H7 (cell line): ENCODE data around the gene SPIN1. TPM values are rescaled to one million over a fixed set of nuclear protein-coding genes. Genes with fewer than 3 reads are reported as not detected.

Source experiments
- DNase-seq: peaks from one replicate; pipeline ENCODE4 v3.0.0; 2012
- H3K27me3 ChIP-seq: 2 replicates; pipeline ENCODE4 v1.6.0; 2011; ENCODE audit warnings: mild to moderate bottlenecking, low read length; ENCODE audit not compliant: control insufficient read depth, insufficient read depth
- H3K36me3 ChIP-seq: replicated peaks from 2 replicates; pipeline ENCODE4 v1.5.1; 2011; ENCODE audit warnings: low read length; ENCODE audit not compliant: control insufficient read depth, insufficient read depth
- H3K4me3 ChIP-seq: 2 replicates; pipeline ENCODE4 v1.5.1; 2011; ENCODE audit warnings: low read depth, mild to moderate bottlenecking, control low read depth, low read length, moderate library complexity; ENCODE audit not compliant: insufficient read depth
- total RNA-seq: library from RNA; depleted of rRNA; stranded (reverse); fragments of >200 nt; shearing (Covaris generic); gene quantifications from 2 replicates; pipeline ENCODE4 v1.2.3, GENCODE V29; 2014

The SPIN1 gene
- total RNA-seq, 1 experiment from 2014 or later, result 73.2 TPM

- DNase-seq, result no peak
- Histone ChIP-seq H3K4me3 (no peak overlapping the region), H3K27me3 (no peaks in the 10 kb centered on the region), H3K36me3 (no peaks in the 10 kb centered on the region; the same call in 1 of the 2 replicates)
These were observed 11.7 kb downstream of the SPIN1 start for GRCh38 chr9:88399966-88400365.

- Histone ChIP-seq H3K27me3 (no peaks in the 10 kb centered on the region), H3K36me3 (no peaks in the 10 kb centered on the region; the same call in 1 of the 2 replicates), H3K4me3 (no peak overlapping the region)
- no peak for DNase-seq
These were observed 15.1 kb downstream of the SPIN1 start for GRCh38 chr9:88403340-88403739.

GRCh38 chr9:88406051-88406450 lies 17.8 kb downstream of the SPIN1 start:
- DNase-seq, result no peak
- Histone ChIP-seq H3K4me3 (no peak overlapping the region), H3K36me3 (no peaks in the 10 kb centered on the region), H3K27me3 (no peaks in the 10 kb centered on the region)

GRCh38 chr9:88411471-88411870 lies 23.2 kb downstream of the SPIN1 start:
- Histone ChIP-seq H3K4me3 (no peak overlapping the region), H3K36me3 (no peaks in the 10 kb centered on the region; the same call in 1 of the 2 replicates), H3K27me3 (no peaks in the 10 kb centered on the region)
- DNase-seq, result no peak

GRCh38 chr9:88414298-88414697 lies 26.1 kb downstream of the SPIN1 start:
- DNase-seq, result no peak
- no peak overlapping the region for H3K4me3 ChIP-seq
- H3K27me3 ChIP-seq, result no peaks in the 10 kb centered on the region
- no peaks in the 10 kb centered on the region; the same call in 1 of the 2 replicates for H3K36me3 ChIP-seq

- H3K27me3 ChIP-seq, result no peaks in the 10 kb centered on the region
- no peak overlapping the region for H3K4me3 ChIP-seq
- peaks cover 3% of the 10 kb centered on the region for H3K36me3 ChIP-seq
- DNase-seq, result no peak
These were observed 29.8 kb downstream of the SPIN1 start for GRCh38 chr9:88418025-88418424.

- H3K4me3 ChIP-seq, result no peak overlapping the region
- no peak for DNase-seq
- peaks cover 3% of the 10 kb centered on the region for H3K36me3 ChIP-seq
- H3K27me3 ChIP-seq, result no peaks in the 10 kb centered on the region
These were observed 30.7 kb downstream of the SPIN1 start for GRCh38 chr9:88418715-88419540.

- Histone ChIP-seq H3K36me3 (peaks cover 3% of the 10 kb centered on the region), H3K4me3 (no peak overlapping the region), H3K27me3 (no peaks in the 10 kb centered on the region)
- no peak for DNase-seq
These were observed 32.0 kb downstream of the SPIN1 start for GRCh38 chr9:88420227-88420626.

- Histone ChIP-seq H3K27me3 (no peaks in the 10 kb centered on the region), H3K4me3 (no peak overlapping the region), H3K36me3 (peaks cover 3% of the 10 kb centered on the region)
- DNase-seq, result no peak
These were observed 33.1 kb downstream of the SPIN1 start for GRCh38 chr9:88421348-88421747.

- peaks cover 9% of the 10 kb centered on the region for H3K36me3 ChIP-seq
These were observed 37.3 kb downstream of the SPIN1 start for GRCh38 chr9:88425538-88425950.

GRCh38 chr9:88426651-88427050 lies 38.4 kb downstream of the SPIN1 start:
- Histone ChIP-seq H3K27me3 (no peaks in the 10 kb centered on the region), H3K4me3 (no peak overlapping the region), H3K36me3 (peaks cover 7% of the 10 kb centered on the region)
- DNase-seq, result no peak

More at GRCh38 chr9:88425538-88425950, 37.3 kb downstream of the SPIN1 start:
- Histone ChIP-seq H3K27me3 (no peaks in the 10 kb centered on the region), H3K4me3 (no peak overlapping the region)
- DNase-seq, result no peak

- Histone ChIP-seq H3K27me3 (no peaks in the 10 kb centered on the region), H3K4me3 (no peak overlapping the region), H3K36me3 (peaks cover 10% of the 10 kb centered on the region)
- no peak for DNase-seq
These were observed 41.6 kb downstream of the SPIN1 start for GRCh38 chr9:88429595-88430430.

GRCh38 chr9:88433583-88434255 lies 45.5 kb downstream of the SPIN1 start:
- H3K36me3 ChIP-seq, result peaks cover 9% of the 10 kb centered on the region
- H3K27me3 ChIP-seq, result no peaks in the 10 kb centered on the region
- H3K4me3 ChIP-seq, result no peak overlapping the region
- no peak for DNase-seq

GRCh38 chr9:88435336-88435735 lies 47.1 kb downstream of the SPIN1 start:
- no peak for DNase-seq
- H3K27me3 ChIP-seq, result no peaks in the 10 kb centered on the region
- peaks cover 4% of the 10 kb centered on the region for H3K36me3 ChIP-seq
- H3K4me3 ChIP-seq, result no peak overlapping the region
